NCI-H187 (cell line): ENCODE data around the gene ZNF43.
"Not testable (repeated sequence)": the region's sequence is repeated elsewhere in the genome, so short reads cannot be mapped to it uniquely, and the experiment has no call there.

ENCODE experiments used
- DNase-seq, 2 experiments: peaks; one replicate each; lab custom pipeline; 2025; lab: John Stamatoyannopoulos, UW

Gene ZNF43

DNA sequence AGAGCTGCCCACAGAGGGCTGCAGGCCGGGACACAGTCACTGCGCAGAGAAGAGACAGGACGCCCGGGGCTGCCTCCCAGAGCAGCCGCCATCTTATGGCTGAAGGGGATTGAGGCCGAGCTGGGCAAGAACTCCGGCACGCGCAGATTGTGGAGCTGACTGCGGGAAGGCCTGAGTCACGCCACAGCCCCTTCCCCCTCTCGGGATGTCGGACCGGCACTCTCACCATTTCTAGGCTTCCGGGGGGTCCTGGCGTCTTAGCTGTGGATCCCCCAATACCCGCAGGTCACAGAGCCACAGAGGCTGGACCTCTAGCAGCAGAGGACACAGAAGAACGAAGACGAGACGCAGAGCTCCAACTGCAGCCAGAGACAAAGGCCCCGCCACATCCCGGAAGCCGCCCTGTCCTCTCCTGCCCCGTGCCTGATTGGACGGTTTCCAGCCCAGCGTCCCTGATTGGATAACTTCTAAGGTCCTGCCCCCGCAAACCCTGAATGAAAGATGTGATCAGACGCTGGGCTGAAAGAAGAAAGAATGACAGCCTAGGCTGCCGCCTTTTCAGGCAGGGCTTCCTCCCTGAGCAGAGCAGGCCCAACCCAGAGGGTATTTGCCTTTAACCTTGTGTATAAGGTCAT is at the start of gene ZNF43:
Gene ZNF43, minus strand, starts transcription at position 373 of the 635 bp plus-strand sequence. Its CDS starts 144 bp downstream, at position 229.
- peak; percentile 71 to 84 for DNase-seq

DNA sequence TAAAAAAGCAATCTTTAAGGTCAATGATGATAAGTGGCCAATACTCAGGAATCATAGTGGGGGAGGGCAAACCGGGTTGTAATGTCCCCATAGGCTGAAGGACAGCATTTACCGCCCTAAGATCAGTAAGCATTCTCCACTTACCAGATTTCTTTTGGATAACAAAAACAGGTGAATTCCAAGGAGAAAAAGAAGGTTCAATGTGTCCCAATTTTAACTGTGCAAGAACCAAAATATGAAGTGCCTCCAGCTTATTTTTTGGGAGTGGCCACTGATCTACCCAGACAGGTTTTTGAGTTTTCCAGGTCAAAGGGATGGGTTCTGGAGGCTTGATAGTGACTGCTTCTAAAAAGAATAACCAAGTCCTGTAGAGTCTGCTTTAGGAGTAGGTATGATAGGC is 49.5 kb upstream of the ZNF43 start:
- DNase-seq: not testable (repeated sequence)

DNA sequence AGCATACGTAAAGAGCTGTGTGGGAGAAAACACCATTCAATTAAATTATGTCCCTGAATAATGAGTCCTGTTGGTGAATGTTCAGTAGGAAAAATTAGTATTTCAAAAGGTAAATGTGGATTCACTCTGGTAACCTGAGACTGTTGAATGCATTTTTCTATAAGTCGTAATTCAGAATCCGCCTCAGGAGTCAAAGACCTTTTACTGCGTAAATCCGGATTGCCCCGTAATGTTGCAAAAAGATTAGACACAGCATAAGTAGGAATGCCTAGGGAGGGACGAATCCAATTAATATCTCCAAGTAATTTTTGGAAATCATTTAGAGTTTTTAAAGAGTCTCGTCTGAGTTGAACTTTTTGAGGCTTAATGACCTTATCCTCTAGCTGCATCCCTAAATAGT is 48.8 kb upstream of the ZNF43 start:
- DNase-seq: not testable (repeated sequence)

DNA sequence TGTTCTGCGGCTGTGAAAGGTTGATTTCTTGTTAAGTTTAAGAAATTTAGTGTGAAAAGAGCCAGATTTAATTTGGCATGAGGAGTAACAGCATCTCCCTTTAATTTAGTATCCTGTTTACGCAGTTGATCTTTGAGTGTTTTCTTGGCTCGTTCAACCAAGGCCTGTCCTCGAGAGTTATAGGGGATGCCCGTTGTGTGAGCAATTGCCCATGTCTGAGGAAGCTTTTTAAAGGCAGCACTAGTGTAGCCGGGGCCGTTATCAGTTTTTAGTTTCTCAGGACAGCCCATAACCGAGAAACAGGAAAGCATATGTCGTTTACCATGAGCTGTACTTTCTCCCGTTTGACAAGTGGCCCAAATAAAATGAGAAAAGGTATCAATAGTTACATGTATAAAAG is 47.5 kb upstream of the ZNF43 start:
- no peak for DNase-seq

DNA sequence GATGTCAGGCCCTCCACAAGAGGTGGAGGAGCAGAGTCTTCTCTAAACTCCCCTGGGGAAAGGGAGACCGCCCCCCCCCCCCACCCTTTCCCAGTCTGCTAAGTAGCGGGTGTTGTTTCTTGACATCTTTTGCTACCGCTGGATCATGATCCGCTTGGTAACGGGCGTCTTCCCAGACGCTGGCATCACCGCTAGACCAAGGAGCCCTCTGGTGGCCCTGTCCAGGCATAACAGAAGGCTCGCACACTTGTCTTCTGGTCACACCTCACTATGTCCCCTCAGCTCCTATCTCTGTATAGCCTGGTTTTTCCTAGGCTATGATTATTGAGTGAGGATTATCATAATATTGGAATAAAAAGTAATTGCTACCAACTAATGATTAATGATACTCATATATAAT is 44.8 kb upstream of the ZNF43 start:
- DNase-seq: not testable (repeated sequence)

DNA sequence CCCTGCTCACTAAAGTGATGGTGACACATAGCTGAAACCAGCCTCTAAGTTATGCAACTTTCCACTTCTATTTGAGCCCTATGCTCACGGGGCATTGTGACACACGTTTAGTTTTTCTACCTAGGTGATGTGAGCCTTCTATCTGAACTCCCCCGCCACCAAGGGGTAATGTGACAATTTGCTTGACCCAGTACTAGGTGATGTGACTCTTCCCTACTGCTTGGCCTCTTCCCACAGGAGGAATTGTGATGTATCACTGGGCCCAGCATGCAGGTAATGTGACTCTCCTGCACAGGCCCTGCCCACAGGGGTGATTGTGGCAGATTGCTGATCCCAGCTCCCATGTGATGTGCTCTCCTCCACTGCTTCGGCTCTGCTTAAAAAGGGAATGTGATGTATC is 42.7 kb upstream of the ZNF43 start:
- no peak for DNase-seq

DNA sequence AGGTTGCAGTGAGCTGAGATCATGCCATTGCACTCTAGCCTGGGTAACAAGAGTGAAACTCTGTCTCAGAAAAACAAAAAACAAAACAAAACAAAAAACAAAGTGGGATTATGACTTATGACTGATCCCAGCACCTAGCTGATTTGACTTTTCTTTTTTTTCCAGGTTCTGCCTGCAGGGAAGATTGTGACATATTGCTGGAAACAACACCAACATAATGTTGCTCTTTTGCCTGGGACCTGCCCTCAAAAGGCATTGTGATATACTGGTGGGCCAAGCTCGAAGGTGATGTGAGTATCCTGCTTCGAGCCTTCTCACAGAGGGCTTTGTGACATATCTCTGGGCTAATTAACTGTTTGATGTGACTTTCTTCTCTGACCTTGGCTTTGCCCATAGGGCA is 42.0 kb upstream of the ZNF43 start:
- DNase-seq: no peak

DNA sequence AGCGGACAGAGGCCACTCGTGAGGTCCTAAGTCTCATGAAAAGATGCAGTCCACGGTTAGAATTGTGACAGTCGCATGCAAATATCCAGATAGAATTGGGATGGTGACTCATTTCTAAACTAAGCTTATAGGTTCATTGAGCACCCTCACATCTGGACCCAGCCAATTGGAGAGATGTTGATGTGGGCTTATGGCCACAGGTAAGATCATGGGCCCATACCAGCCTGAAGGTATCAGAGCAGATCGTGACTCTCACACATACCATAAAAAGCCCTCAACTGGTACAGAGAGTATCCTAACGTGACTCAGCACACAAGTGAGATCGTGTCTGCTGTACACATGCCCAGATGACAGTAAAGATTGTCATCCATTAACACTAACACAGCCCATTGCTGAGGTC is 40.6 kb upstream of the ZNF43 start:
- not testable (repeated sequence) for DNase-seq

DNA sequence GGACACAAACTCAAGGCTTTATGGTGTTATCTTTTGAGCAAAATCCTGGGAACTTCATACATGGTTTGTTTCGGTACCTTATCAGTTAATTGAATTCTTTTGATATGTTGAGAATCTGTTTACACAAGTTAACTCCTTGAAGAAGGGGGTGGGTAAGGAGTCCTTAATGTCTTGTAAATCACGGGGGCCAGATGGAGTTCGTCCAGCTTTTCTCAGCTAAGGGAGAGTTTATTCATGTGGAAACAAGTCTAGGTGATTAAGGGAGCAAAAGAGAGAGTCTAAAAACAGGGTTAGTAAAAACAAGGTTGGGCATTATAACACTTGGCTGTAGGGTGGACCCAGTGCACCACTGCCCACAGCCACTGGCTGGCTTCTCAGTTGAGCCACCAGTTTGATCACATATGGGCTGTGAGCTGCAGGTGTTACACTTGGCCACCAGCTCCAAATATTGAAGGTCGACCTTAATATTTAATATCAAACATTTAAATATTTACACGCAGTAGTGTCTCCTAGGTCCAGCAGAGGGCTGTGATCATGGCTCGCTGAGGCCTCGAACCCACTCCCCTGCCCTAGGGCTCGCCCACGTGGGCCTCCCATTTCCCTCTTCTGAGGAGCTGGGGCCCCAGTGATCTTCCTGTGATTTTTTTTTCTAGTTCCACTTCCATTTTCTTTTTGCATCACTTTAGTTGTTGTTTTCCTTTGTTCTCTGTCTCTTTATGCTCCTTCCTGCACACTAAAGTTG is 21.0 kb upstream of the ZNF43 start:
- DNase-seq: no peak

DNA sequence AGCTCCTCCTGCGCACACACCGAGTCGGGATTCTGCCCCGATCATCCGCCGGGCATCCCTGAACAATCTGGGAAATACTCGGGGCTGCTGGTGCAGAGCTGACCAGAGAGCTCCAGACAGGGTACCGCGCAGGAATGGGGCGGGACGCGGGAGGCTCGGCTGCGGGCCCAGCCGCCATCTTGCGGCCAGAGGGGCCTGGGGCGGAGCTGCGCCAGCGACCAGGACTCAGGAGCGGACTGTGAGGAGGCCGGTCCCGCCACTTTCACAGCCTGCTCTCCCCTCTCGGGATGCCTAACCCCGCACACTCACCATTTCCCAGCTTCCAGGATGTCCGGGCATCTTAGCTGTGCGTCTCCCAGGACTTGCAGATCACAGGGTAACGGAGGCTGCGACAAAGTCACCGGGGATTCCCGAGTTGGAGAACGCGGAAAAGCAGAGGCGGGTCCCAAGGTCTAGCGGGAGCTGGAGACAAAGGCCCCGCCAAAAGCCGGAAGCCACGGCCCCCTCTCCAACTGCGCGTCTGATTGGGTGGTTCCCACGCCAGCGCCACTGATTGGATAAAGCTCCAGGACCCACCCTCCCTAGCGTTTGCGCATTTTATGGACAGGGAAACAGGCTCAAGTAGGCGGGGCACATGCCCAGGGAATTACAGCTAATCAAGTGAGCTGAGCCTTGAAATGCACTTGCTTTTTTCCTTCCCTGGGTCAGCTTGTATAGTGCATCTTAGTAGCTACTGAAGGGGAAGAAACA is 15.8 kb upstream of the ZNF43 start:
- peak; percentile 82 to 87 for DNase-seq

DNA sequence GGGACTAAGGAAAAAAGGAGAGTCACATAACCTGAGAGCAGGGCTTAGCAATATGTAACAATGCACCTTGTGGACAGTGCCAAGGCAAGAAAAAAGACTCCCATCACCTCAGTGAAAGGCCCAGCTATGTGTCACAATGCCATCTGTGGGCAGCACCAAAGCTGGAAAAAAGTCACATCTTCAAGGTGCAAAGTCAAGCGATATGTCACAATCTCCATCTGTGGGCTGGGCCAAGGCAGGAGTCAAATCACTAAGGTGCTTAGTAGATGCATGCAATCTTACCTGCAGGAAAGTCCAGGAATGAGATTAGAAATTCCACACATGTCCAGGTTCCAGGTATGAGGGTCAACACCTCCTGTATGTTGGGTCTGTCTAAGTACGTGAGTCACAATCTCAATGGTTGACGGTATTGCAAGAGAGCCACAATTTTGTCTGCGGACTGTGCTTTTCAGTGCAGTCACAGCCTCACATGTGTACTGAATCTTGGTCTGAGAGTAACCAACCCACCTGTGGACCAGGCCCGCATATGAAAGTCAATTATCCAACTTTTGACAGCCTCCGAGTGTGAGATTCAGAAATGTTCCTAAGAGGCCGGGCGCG is 14.8 kb upstream of the ZNF43 start:
- DNase-seq: no peak

DNA sequence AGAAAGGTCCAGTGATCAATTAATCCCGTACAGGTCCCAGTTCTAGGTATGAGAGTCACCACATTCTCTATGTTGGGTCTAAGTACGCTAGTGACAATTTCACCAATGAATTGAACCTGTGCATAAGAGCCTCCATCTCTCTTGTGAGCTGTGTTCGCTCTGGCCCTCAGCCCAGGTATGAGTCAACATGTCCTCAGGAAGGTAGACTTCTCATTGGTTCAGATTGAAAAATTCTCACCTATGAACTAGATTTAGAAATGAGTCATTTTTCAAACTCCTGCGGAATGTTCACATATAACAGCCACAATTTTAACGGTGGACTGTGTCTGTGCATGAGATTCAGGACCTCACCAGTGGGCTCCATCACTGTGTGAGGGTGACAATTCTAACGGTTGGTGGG is 12.7 kb upstream of the ZNF43 start:
- no peak for DNase-seq

DNA sequence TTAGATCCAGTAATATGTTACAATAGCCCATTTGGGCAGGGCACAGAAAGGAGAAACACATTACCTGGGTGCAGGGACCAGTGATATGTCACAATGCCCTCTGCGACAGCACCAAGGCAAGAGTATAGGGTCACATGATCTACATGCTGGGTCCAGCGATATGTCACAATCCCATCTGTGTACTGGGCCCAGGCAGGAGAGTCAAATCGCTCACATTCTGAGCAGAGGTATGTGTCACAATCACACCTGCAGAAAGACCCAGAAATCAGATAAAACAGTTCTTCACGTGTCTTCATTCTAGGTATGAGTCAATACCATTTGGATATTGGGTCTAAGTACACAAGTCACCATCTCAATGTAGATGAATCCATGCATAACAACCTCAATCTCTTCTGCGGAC is 7.1 kb upstream of the ZNF43 start:
- no peak for DNase-seq

DNA sequence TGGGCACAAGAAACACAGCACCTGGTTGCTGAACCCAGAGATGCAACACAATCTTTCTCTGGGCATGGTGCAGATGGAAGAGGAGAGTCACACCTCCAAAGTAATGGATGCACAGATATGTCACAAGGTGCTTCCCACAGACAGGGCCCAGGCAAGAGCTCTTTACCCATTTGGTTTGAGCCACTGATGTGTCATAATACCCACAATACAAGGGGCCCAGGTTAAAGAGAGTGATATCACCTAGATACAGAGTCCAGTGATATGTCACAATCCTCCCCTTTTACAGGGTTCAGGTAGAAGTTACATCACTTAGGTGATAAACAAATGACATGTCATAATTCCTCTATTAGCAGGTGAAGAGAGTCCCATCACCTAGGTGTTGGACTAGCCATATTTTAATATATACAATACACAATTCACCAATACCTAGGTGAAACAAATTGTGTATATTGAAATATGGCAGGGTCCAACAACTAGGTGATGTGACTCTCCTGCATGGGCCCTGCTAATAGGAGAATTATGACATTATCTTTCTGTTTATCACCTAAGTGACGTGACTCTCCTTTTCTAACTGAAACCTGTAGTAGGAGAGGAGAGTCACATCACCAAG is 5.6 kb upstream of the ZNF43 start:
- DNase-seq: no peak

DNA sequence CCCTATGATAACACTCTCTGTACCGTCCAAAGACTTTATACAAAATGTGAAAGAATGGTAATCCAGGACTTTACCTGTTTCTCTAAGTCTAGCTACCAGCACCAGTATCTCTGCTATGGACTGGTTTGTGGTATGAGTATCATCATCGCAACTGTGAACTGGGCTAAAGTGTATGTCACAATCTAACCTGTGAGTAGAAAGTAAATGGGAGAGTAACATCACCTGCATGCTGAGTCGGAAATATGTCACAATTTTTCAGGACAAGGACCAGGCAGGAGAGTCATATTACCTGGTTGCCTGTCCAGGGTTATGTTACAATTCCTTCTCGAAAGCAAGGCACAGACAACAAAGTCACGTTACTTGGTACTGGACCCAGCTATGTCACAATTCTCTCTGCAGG is 5.1 kb upstream of the ZNF43 start:
- no peak for DNase-seq

DNA sequence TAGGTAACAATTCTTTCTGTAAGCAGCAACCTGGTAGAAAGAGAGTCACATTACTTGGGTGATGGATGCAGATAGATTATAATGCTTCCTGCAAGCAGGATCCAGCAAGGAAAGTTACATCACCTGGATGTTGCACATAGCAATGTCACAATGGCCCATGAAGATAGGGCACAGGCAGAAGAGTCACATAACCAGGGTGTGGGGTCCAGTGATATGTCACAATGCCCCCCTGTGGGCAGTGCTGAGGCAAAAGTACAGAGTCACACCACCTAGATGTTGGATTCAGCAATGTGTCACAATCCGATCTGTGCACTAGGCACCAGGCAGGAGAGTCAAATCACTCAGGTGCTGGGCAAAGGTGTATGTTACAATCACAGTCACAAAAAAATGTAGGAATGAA is 4.0 kb upstream of the ZNF43 start:
- DNase-seq: no peak

DNA sequence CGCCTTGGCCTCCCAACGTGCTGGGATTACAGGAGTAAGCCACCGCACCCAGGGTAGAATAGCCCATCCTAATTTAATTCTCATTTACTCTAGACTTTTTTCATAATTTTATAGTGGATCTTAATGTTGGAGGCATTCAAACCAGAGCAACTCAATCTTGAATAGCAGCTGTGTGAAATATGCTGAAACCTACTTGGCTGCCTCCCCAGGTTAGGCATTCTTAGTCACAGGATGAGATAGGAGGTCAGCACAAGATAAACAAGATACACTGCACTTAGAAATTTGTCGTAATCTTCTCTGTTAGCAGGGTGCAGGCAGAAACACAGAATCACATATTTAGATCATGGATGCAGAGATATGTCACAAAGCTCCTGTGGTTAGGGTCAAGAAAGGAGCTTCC is 2.7 kb upstream of the ZNF43 start:
- no peak for DNase-seq

DNA sequence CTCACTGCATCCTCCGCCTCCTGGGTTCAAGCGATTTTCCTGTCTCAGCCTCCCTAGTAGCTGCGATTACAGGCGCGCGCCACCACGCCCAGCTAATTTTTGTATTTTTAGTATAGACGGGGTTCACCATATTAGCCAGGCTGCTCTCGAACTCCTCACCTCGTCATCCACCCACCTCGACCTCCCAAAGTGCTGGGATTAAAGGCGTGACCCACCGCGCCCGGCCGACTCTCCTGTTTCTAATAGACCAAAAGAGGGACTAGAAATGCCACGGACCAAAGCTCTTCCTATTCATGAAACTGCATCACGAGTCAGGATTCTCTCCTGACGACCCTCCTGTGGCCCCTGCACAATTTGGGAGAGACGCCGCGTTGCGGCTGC is 563 bp downstream of the ZNF43 start:
- no peak for DNase-seq

DNA sequence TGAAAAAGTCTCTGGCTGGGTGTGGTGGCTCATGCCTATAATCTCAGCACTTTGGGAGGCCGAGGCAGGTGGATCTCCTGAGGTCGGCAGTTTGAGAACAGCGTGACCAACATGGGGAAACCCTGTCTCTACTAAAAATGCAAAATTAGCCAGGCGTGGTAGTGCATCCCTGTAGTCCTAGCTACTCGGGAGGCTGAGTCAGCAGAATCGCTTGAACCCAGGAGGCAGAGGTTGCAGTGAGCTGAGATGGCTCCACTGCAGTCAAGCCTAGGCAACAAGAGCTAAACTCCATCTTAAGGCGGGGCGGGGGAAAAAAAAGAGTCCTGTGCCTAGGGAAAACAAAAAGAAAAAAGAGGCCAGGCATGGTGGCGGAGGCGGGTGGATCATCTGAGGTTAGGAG is 2.2 kb downstream of the ZNF43 start:
- no peak for DNase-seq

DNA sequence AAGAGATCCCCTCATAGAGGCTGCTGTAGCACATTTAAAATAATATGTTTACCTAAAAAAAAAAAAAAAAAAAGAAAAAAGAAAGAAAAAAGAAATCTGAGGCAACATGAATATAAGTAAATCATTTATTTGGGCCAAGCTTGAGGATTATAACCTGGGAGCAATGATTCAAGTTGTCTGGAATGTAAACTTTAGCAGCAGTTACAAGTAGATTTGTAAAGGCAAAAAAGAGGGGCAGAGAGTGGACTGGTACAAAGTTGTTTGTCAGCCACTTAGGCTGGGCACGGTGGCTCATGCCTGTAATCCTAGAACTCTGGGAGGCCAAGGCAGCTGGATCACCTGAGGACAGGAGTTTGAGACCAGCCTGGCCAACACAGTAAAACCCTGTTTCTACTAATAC is 11.3 kb downstream of the ZNF43 start:
- no peak for DNase-seq

DNA sequence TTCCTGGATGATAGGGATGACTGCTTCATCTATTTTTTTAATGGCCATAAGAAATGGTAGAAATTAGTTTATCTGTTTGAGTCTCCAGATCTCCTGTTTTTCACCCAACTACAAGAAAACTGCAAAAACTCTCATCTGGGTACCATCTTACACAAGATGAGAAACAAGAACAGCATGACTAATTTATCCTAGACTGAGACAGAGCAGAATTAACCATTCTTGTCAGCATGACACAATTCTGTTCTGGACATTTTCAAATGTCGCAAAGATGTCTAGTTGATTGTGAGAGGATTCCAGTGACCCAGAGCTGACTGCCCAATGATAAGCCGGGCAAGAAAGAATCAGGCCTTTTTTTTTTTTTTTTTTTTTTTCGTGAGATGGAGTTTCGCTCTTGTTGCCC is 12.8 kb downstream of the ZNF43 start:
- no peak for DNase-seq

DNA sequence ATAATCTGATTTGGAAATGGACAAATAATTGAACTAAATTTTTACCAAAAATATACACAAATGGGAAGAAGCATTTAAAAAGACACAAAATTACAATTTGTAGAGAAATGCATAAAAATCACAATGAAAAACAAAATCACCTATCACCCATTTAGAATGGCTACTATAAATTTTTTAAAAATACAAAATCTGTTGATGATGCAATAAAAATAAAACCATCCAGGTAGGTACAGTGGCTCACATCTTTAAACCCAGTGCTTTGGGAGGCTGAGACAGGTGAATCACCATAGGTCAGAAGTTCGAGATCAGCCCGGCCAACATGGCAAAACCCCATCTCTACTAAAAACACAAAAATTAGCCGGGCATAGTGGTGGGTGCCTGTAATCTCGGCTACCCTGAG is 23.5 kb downstream of the ZNF43 start:
- DNase-seq: no peak
